Astrocyte (in vitro differentiated cells and primary cell): ENCODE results near the gene CEACAM5. TPM values are rescaled to one million over a fixed set of nuclear protein-coding genes. Genes with fewer than 3 reads are reported as not detected.

Experiments used
- DNase-seq: peaks from one replicate; pipeline ENCODE4 v3.0.0-alpha.2; 2010; ENCODE audit warnings: low read depth
- FAIRE-seq: peaks from 2 replicates; lab custom pipeline; 2011; peaks lifted over from hg19 to GRCh38; lab: Jason Lieb, UNC
- H2AFZ ChIP-seq: 2 replicates; pipeline ENCODE4 v1.6.0; 2012; ENCODE audit warnings: low read depth, low read length, inconsistent platforms
- H3K27ac ChIP-seq: 2 replicates; pipeline ENCODE4 v1.5.1; 2011; ENCODE audit warnings: low read depth, low read length, inconsistent platforms
- H3K27me3 ChIP-seq: 2 replicates; pipeline ENCODE4 v1.6.0; 2011; ENCODE audit warnings: low read length, inconsistent platforms; ENCODE audit not compliant: insufficient read depth
- H3K36me3 ChIP-seq: 2 replicates; pipeline ENCODE4 v1.5.1; 2011; ENCODE audit warnings: low read length, inconsistent platforms; ENCODE audit not compliant: insufficient read depth
- H3K4me1 ChIP-seq: 2 replicates; pipeline ENCODE4 v1.5.1; 2011; ENCODE audit warnings: low read length, inconsistent platforms; ENCODE audit not compliant: insufficient read depth
- H3K4me2 ChIP-seq: 2 replicates; pipeline ENCODE4 v1.6.0; 2012; ENCODE audit warnings: low read length, inconsistent platforms
- H3K4me3 ChIP-seq: 2 replicates; pipeline ENCODE4 v1.5.1; 2011; ENCODE audit warnings: low read depth, mild to moderate bottlenecking, low read length, inconsistent platforms; ENCODE audit not compliant: insufficient read depth
- H3K79me2 ChIP-seq: 2 replicates; pipeline ENCODE4 v1.6.0; 2012; ENCODE audit warnings: mild to moderate bottlenecking, low read length, inconsistent platforms; ENCODE audit not compliant: insufficient read depth
- H3K9ac ChIP-seq: 2 replicates; pipeline ENCODE4 v1.6.0; 2012; ENCODE audit warnings: mild to moderate bottlenecking, low read length, inconsistent platforms
- H3K9me3 ChIP-seq: 2 replicates; pipeline ENCODE4 v1.5.1; 2012; ENCODE audit warnings: low read depth, mild to moderate bottlenecking, low read length, inconsistent platforms; ENCODE audit not compliant: insufficient read depth
- H4K20me1 ChIP-seq: 2 replicates; pipeline ENCODE4 v1.6.0; 2012; ENCODE audit warnings: low read length, inconsistent platforms; ENCODE audit not compliant: insufficient read depth
- H3K27ac Mint-ChIP-seq: one replicate; pipeline ENCODE4 v1.8.0; 2021; ENCODE audit warnings: mild to moderate bottlenecking, mixed read lengths; ENCODE audit not compliant: unreplicated experiment
- H3K27me3 Mint-ChIP-seq: one replicate; pipeline ENCODE4 v1.8.0; 2021; ENCODE audit warnings: low read depth, mixed read lengths; ENCODE audit not compliant: unreplicated experiment
- H3K36me3 Mint-ChIP-seq: one replicate; pipeline ENCODE4 v1.8.0; 2021; ENCODE audit warnings: low read depth, mixed read lengths; ENCODE audit not compliant: unreplicated experiment
- H3K4me1 Mint-ChIP-seq: one replicate; pipeline ENCODE4 v1.8.0; 2021; ENCODE audit warnings: low read depth, mixed read lengths; ENCODE audit not compliant: unreplicated experiment
- H3K4me3 Mint-ChIP-seq: one replicate; pipeline ENCODE4 v1.8.0; 2021; ENCODE audit warnings: mild to moderate bottlenecking, moderate library complexity, mixed read lengths; ENCODE audit not compliant: unreplicated experiment
- H3K9me3 Mint-ChIP-seq: one replicate; pipeline ENCODE4 v1.8.0; 2021; ENCODE audit warnings: mild to moderate bottlenecking, mixed read lengths; ENCODE audit not compliant: unreplicated experiment
- EZH2 ChIP-seq: IDR thresholded peaks from 2 replicates; pipeline ENCODE4 v1.6.1; 2012; ENCODE audit warnings: mild to moderate bottlenecking, low read length, inconsistent platforms; ENCODE audit not compliant: insufficient read depth
- total RNA-seq: library from RNA; stranded (reverse); gene quantifications from 2 replicates; pipeline ENCODE4 v1.2.1, GENCODE V29; 2021
- TF ChIP-seq, protein P1 (sequence below): IDR thresholded peaks from 2 replicates; pipeline ENCODE4 v1.5.1; 2011; ENCODE audit warnings: low read depth, mild to moderate bottlenecking, inconsistent platforms, low read length, moderate library complexity; ENCODE audit not compliant: insufficient read depth

Gene CEACAM5
- total RNA-seq, 1 donor from 2014 or later: not detected

DNA sequence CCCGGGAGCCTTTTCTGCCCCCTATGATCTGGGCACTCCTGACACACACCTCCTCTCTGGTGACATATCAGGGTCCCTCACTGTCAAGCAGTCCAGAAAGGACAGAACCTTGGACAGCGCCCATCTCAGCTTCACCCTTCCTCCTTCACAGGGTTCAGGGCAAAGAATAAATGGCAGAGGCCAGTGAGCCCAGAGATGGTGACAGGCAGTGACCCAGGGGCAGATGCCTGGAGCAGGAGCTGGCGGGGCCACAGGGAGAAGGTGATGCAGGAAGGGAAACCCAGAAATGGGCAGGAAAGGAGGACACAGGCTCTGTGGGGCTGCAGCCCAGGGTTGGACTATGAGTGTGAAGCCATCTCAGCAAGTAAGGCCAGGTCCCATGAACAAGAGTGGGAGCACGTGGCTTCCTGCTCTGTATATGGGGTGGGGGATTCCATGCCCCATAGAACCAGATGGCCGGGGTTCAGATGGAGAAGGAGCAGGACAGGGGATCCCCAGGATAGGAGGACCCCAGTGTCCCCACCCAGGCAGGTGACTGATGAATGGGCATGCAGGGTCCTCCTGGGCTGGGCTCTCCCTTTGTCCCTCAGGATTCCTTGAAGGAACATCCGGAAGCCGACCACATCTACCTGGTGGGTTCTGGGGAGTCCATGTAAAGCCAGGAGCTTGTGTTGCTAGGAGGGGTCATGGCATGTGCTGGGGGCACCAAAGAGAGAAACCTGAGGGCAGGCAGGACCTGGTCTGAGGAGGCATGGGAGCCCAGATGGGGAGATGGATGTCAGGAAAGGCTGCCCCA lies 11.8 kb upstream of the CEACAM5 start:
- no peaks in the 10 kb centered on the region for H3K36me3 Mint-ChIP-seq
- no peaks in the 10 kb centered on the region for H3K79me2 ChIP-seq
- H3K4me1 Mint-ChIP-seq: peaks cover under 1% of the 10 kb centered on the region
- H3K4me3 ChIP-seq: no peak overlapping the region
- H3K9me3 ChIP-seq: no peaks in the 10 kb centered on the region
- H3K27me3 ChIP-seq: no peaks in the 10 kb centered on the region
- H3K4me2 ChIP-seq: no peak overlapping the region
- no peaks in the 10 kb centered on the region for H3K36me3 ChIP-seq
- no peak overlapping the region for H3K27ac ChIP-seq
- no peak overlapping the region for H3K27ac Mint-ChIP-seq
- peaks cover 5% of the 10 kb centered on the region for H3K9me3 Mint-ChIP-seq
- TF ChIP-seq, protein P1, sequence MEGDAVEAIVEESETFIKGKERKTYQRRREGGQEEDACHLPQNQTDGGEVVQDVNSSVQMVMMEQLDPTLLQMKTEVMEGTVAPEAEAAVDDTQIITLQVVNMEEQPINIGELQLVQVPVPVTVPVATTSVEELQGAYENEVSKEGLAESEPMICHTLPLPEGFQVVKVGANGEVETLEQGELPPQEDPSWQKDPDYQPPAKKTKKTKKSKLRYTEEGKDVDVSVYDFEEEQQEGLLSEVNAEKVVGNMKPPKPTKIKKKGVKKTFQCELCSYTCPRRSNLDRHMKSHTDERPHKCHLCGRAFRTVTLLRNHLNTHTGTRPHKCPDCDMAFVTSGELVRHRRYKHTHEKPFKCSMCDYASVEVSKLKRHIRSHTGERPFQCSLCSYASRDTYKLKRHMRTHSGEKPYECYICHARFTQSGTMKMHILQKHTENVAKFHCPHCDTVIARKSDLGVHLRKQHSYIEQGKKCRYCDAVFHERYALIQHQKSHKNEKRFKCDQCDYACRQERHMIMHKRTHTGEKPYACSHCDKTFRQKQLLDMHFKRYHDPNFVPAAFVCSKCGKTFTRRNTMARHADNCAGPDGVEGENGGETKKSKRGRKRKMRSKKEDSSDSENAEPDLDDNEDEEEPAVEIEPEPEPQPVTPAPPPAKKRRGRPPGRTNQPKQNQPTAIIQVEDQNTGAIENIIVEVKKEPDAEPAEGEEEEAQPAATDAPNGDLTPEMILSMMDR: no peak
- no peak for TF ChIP-seq EZH2
- peaks cover 59% of the 10 kb centered on the region for H3K27me3 Mint-ChIP-seq
- H2AFZ ChIP-seq: no peak overlapping the region
- DNase-seq (no peak), FAIRE-seq (no peak)
- H3K4me3 Mint-ChIP-seq: no peak overlapping the region
- H3K4me1 ChIP-seq: no peaks in the 10 kb centered on the region
- no peak overlapping the region for H3K9ac ChIP-seq
- H4K20me1 ChIP-seq: no peaks in the 10 kb centered on the region

DNA sequence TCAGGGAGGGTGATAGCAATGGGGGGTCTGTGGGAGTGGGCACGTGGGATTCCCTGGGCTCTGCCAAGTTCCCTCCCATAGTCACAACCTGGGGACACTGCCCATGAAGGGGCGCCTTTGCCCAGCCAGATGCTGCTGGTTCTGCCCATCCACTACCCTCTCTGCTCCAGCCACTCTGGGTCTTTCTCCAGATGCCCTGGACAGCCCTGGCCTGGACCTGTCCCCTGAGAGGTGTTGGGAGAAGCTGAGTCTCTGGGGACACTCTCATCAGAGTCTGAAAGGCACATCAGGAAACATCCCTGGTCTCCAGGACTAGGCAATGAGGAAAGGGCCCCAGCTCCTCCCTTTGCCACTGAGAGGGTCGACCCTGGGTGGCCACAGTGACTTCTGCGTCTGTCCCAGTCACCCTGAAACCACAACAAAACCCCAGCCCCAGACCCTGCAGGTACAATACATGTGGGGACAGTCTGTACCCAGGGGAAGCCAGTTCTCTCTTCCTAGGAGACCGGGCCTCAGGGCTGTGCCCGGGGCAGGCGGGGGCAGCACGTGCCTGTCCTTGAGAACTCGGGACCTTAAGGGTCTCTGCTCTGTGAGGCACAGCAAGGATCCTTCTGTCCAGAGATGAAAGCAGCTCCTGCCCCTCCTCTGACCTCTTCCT lies 11.1 kb upstream of the CEACAM5 start:
- Mint-ChIP-seq H3K27ac (no peak overlapping the region), H3K27me3 (peaks cover 55% of the 10 kb centered on the region), H3K4me3 (no peak overlapping the region), H3K9me3 (peaks cover 5% of the 10 kb centered on the region), H3K4me1 (peaks cover 7% of the 10 kb centered on the region), H3K36me3 (no peaks in the 10 kb centered on the region)
- DNase-seq (no peak), FAIRE-seq (no peak)
- no peak overlapping the region for H3K4me3 ChIP-seq
- TF ChIP-seq, protein P1: no peak
- no peak for TF ChIP-seq EZH2
- no peak overlapping the region for H2AFZ ChIP-seq
- H3K4me1 ChIP-seq: peaks cover 4% of the 10 kb centered on the region
- no peaks in the 10 kb centered on the region for H3K9me3 ChIP-seq
- H3K27ac ChIP-seq: no peak overlapping the region
- no peaks in the 10 kb centered on the region for H3K36me3 ChIP-seq
- H3K79me2 ChIP-seq: no peaks in the 10 kb centered on the region
- no peaks in the 10 kb centered on the region for H3K27me3 ChIP-seq
- H3K4me2 ChIP-seq: no peak overlapping the region
- no peak overlapping the region for H3K9ac ChIP-seq
- H4K20me1 ChIP-seq: no peaks in the 10 kb centered on the region
